Loucy (cell line): Measurements from ENCODE around the gene MRPL49.

Experiments
- H2AFZ ChIP-seq: fragments of 200-600 bp; sonication (generic); 2 replicates; pipeline ENCODE4 v1.6.0; 2016; ENCODE audit warnings: antibody characterized with exemption, mild to moderate bottlenecking, low read length, moderate library complexity
- H3F3A ChIP-seq: fragments of 200-600 bp; 2 replicates; pipeline ENCODE4 v1.6.0; 2016; ENCODE audit warnings: antibody characterized with exemption, low read depth, mild to moderate bottlenecking
- H3K27me3 ChIP-seq: fragments of 200-600 bp; sonication (generic); 2 replicates; pipeline ENCODE4 v1.6.1; 2014; ENCODE audit warnings: low read length, mild to moderate bottlenecking; ENCODE audit not compliant: insufficient read depth, poor library complexity, severe bottlenecking
- H3K36me3 ChIP-seq: fragments of 200-600 bp; sonication (generic); 2 replicates; pipeline ENCODE4 v1.6.1; 2016; ENCODE audit warnings: low read length; ENCODE audit not compliant: insufficient read depth
- H3K4me1 ChIP-seq: fragments of 200-600 bp; sonication (generic); 2 replicates; pipeline ENCODE4 v1.5.1; 2014; ENCODE audit warnings: low read length, mild to moderate bottlenecking; ENCODE audit not compliant: insufficient read depth, poor library complexity, severe bottlenecking
- H3K4me2 ChIP-seq: fragments of 200-600 bp; sonication (generic); 2 replicates; pipeline ENCODE4 v1.6.0; 2014; ENCODE audit warnings: antibody characterized with exemption, low read length, low read depth, mild to moderate bottlenecking; ENCODE audit not compliant: poor library complexity, severe bottlenecking
- H3K4me3 ChIP-seq: fragments of 200-600 bp; sonication (generic); 2 replicates; pipeline ENCODE4 v1.5.1; 2014; ENCODE audit warnings: low read length, mild to moderate bottlenecking, mixed read lengths; ENCODE audit not compliant: poor library complexity, severe bottlenecking
- H3K79me2 ChIP-seq: fragments of 200-600 bp; sonication (generic); 2 replicates; pipeline ENCODE4 v1.6.1; 2014; ENCODE audit warnings: low read length; ENCODE audit not compliant: insufficient read depth
- H3K9ac ChIP-seq: fragments of 200-600 bp; sonication (generic); 2 replicates; pipeline ENCODE4 v1.6.0; 2014; ENCODE audit warnings: mild to moderate bottlenecking, low read depth, low read length, moderate library complexity; ENCODE audit not compliant: poor library complexity, severe bottlenecking
- H3K9me2 ChIP-seq: fragments of 200-600 bp; sonication (generic); replicated peaks from 2 replicates; pipeline ENCODE4 v1.6.1; 2016; ENCODE audit warnings: low read depth, low read length, mixed read lengths
- H3K9me3 ChIP-seq: fragments of 200-600 bp; sonication (generic); 2 replicates; pipeline ENCODE4 v1.6.1; 2014; ENCODE audit warnings: mild to moderate bottlenecking, antibody characterized with exemption, low read length, low read depth; ENCODE audit not compliant: insufficient read depth
- H4K20me1 ChIP-seq: fragments of 200-600 bp; sonication (generic); 2 replicates; pipeline ENCODE4 v1.6.0; 2014; ENCODE audit warnings: antibody characterized with exemption, low read length, mild to moderate bottlenecking; ENCODE audit not compliant: insufficient read depth, poor library complexity, severe bottlenecking
- EZH2phosphoT487 ChIP-seq: fragments of 200-600 bp; IDR thresholded peaks from 2 replicates; pipeline ENCODE4 v1.6.1; 2018; ENCODE audit warnings: antibody characterized with exemption, mild to moderate bottlenecking, moderate library complexity, borderline replicate concordance
- TF ChIP-seq, protein P1 (sequence below): fragments of 200-600 bp; sonication (generic); conservative IDR thresholded peaks from 2 replicates; pipeline ENCODE4 v1.5.1; 2014; ENCODE audit warnings: mild to moderate bottlenecking, antibody characterized with exemption, low read length

MRPL49 gene

DNA sequence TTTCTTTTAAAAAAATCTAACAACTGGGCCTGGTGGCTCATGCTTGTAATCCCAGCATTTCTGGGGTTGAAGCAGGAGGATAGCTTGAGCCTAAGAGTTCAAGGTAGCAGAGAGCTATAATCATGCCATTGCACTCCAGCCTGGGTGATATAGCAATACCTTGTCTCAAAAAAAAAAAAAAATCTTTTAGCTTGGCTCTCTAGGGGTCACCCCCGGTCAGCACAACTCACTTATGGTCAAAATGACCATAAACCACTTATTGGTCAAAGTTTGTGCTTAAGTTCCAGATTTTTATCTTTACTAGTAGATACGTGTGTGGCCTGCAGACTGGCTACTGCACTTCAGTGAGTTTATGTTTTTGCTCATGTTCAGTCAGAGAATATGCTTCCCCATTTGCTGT is 41.6 kb downstream of the MRPL49 start:
- Histone ChIP-seq H2AFZ (no peak overlapping the region), H3K36me3 (no peaks in the 10 kb centered on the region), H3K79me2 (no peaks in the 10 kb centered on the region), H3K27me3 (no peaks in the 10 kb centered on the region), H3K4me1 (peaks cover under 1% of the 10 kb centered on the region), H3K9me2 (no peaks in the 10 kb centered on the region), H4K20me1 (no peaks in the 10 kb centered on the region), H3K4me2 (no peak overlapping the region), H3K9me3 (no peaks in the 10 kb centered on the region), H3F3A (no peaks in the 10 kb centered on the region), H3K9ac (no peak overlapping the region), H3K4me3 (no peak overlapping the region)
- no peak for TF ChIP-seq EZH2phosphoT487

DNA sequence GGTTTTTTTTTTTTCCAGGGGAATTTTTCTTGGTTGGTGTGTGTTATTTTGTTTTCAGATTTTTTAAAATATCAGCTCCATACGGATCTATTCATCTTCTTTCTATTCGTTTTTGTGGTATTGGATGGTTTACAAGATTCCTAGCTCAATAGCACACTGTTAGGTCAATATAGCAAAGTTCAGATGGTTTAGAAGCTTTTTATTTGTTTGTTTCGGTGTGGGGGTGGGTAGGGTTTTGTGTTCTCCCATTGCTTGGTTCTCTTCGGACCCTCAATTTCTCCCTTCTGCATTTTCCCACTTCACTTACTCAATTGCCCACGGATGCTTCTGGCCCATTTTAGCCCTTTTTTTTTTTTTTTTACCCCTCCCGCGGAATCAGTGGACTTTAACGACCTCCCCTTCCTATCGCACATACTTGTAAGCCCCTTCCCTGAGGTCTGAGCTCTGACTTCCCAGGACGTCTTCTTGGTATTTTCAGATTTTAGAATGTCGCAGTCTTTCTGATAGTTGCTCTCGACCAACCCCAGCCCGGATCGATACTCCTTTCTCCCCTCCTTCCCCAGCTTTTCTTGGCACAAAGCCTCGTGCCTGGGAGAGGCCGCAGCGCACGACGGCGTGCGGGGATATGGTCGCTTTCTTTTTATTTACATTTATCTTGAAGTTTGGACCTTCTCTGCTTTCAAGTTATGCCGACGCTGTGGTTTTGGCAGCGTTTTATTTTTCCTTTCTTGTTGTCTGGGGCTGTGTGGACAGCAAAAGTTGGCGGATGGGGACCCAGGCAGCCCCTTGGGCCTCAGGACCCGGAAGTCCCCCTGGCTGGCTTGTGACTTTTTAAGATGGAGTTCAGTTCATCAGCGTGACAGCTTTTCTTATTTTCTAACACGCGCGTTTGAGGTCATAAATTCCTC is 43.5 kb downstream of the MRPL49 start:
- Histone ChIP-seq H3K4me1 (peaks cover 15% of the 10 kb centered on the region), H3K27me3 (no peaks in the 10 kb centered on the region), H3K4me3 (no peak overlapping the region), H3K9ac (no peak overlapping the region), H3K4me2 (no peak overlapping the region), H2AFZ (no peak overlapping the region), H3F3A (no peaks in the 10 kb centered on the region), H3K36me3 (no peaks in the 10 kb centered on the region), H3K9me2 (no peaks in the 10 kb centered on the region), H4K20me1 (no peaks in the 10 kb centered on the region), H3K79me2 (no peaks in the 10 kb centered on the region), H3K9me3 (no peaks in the 10 kb centered on the region)
- TF ChIP-seq EZH2phosphoT487: no peak
- TF ChIP-seq, protein P1, sequence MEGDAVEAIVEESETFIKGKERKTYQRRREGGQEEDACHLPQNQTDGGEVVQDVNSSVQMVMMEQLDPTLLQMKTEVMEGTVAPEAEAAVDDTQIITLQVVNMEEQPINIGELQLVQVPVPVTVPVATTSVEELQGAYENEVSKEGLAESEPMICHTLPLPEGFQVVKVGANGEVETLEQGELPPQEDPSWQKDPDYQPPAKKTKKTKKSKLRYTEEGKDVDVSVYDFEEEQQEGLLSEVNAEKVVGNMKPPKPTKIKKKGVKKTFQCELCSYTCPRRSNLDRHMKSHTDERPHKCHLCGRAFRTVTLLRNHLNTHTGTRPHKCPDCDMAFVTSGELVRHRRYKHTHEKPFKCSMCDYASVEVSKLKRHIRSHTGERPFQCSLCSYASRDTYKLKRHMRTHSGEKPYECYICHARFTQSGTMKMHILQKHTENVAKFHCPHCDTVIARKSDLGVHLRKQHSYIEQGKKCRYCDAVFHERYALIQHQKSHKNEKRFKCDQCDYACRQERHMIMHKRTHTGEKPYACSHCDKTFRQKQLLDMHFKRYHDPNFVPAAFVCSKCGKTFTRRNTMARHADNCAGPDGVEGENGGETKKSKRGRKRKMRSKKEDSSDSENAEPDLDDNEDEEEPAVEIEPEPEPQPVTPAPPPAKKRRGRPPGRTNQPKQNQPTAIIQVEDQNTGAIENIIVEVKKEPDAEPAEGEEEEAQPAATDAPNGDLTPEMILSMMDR: no peak

DNA sequence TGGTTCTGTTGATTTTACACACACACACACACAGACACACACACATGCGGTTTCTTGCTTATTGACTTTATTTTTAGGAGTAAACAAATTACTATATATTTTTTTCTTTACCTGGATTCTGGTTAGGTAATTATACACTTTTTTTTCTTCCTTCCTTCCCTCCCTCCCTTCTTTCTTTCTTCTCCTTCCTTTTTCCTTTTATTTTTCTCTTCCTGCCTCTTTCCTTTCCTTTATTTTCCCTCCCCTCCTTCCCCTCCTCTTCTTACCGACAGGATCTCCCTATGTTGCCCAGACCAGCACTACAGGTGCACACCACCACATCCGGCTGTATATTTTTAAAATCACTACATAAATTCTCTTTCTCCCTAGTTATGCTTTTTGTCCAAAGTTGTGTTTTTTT is 44.8 kb downstream of the MRPL49 start:
- H3F3A ChIP-seq: no peaks in the 10 kb centered on the region
- H3K9ac ChIP-seq: no peak overlapping the region
- H2AFZ ChIP-seq: no peak overlapping the region
- no peaks in the 10 kb centered on the region for H3K9me2 ChIP-seq
- no peak overlapping the region for H3K4me2 ChIP-seq
- no peaks in the 10 kb centered on the region for H3K27me3 ChIP-seq
- H3K36me3 ChIP-seq: no peaks in the 10 kb centered on the region
- H4K20me1 ChIP-seq: no peaks in the 10 kb centered on the region
- TF ChIP-seq, protein P1: no peak
- no peak for TF ChIP-seq EZH2phosphoT487
- no peaks in the 10 kb centered on the region for H3K9me3 ChIP-seq
- peaks cover 15% of the 10 kb centered on the region for H3K4me1 ChIP-seq
- H3K4me3 ChIP-seq: no peak overlapping the region
- no peaks in the 10 kb centered on the region for H3K79me2 ChIP-seq

DNA sequence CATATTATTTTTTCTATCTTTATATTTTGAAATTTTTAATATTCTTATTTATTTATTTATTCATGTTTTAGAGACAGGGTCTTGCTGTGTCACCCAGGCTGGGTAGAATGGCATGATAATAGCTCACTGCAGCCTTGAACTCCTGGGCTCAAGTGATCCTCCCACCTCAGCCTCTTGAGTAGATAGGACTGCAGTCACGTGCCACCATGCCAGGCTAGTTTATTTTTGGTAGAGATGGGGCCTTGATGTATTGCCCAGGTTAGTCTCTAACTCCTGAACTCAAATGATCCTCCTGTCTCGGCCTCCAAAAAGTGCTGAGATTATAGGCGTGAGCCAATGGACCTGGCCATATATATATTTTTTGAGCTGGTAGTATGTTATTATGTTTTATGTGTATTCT is 45.5 kb downstream of the MRPL49 start:
- TF ChIP-seq, protein P1: no peak
- TF ChIP-seq EZH2phosphoT487: no peak
- Histone ChIP-seq H3K79me2 (no peaks in the 10 kb centered on the region), H3F3A (no peaks in the 10 kb centered on the region), H3K9me2 (no peaks in the 10 kb centered on the region), H3K9ac (no peak overlapping the region), H3K4me1 (peaks cover 15% of the 10 kb centered on the region), H4K20me1 (no peaks in the 10 kb centered on the region), H2AFZ (no peak overlapping the region), H3K4me3 (no peak overlapping the region), H3K4me2 (no peak overlapping the region), H3K9me3 (no peaks in the 10 kb centered on the region), H3K27me3 (no peaks in the 10 kb centered on the region), H3K36me3 (no peaks in the 10 kb centered on the region)
